MM.1S (cell line): ENCODE data around the gene PIGH.

Experiments used
- DNase-seq: peaks from one replicate; pipeline ENCODE4 v3.0.0-alpha.2; 2015
- H2AFZ ChIP-seq: fragments of 300-600 bp; sonication (generic); 2 replicates; pipeline ENCODE4 v1.6.0; 2016; ENCODE audit warnings: antibody characterized with exemption, low read length
- H3F3A ChIP-seq: fragments of 300-600 bp; sonication (generic); 2 replicates; pipeline ENCODE4 v1.6.1; 2016; ENCODE audit warnings: mild to moderate bottlenecking, antibody characterized with exemption, low read length, moderate library complexity, mixed read lengths; ENCODE audit not compliant: insufficient read depth
- H3K27ac ChIP-seq: fragments of 300-600 bp; sonication (generic); 2 replicates; pipeline ENCODE4 v1.5.1; 2016; ENCODE audit warnings: mild to moderate bottlenecking, low read length
- H3K27me3 ChIP-seq: fragments of 300-600 bp; sonication (generic); replicated peaks from 2 replicates; pipeline ENCODE4 v1.6.0; 2016; ENCODE audit warnings: low read length; ENCODE audit not compliant: insufficient read depth
- H3K36me3 ChIP-seq: fragments of 300-600 bp; sonication (generic); replicated peaks from 2 replicates; pipeline ENCODE4 v1.6.1; 2016; ENCODE audit warnings: mild to moderate bottlenecking, low read length, mixed read lengths; ENCODE audit not compliant: insufficient read depth
- H3K4me1 ChIP-seq: fragments of 300-600 bp; sonication (generic); 2 replicates; pipeline ENCODE4 v1.6.1; 2016; ENCODE audit warnings: low read length, mixed read lengths
- H3K4me2 ChIP-seq: fragments of 300-600 bp; sonication (generic); 2 replicates; pipeline ENCODE4 v1.6.0; 2016; ENCODE audit warnings: low read depth, low read length
- H3K4me3 ChIP-seq: fragments of 300-600 bp; sonication (generic); 2 replicates; pipeline ENCODE4 v1.5.1; 2016; ENCODE audit warnings: low read length, mixed read lengths
- H3K79me2 ChIP-seq: fragments of 300-600 bp; sonication (generic); 2 replicates; pipeline ENCODE4 v1.6.1; 2016; ENCODE audit warnings: mixed run types, low read length, mixed read lengths
- H3K9ac ChIP-seq: fragments of 300-600 bp; sonication (generic); 2 replicates; pipeline ENCODE4 v1.6.1; 2016; ENCODE audit warnings: low read length, mixed read lengths
- H3K9me2 ChIP-seq: fragments of 300-600 bp; sonication (generic); replicated peaks from 2 replicates; pipeline ENCODE4 v1.6.1; 2016; ENCODE audit warnings: mild to moderate bottlenecking, low read length, mixed read lengths; ENCODE audit not compliant: insufficient read depth
- H3K9me3 ChIP-seq: fragments of 300-600 bp; sonication (generic); replicated peaks from 2 replicates; pipeline ENCODE4 v1.6.1; 2016; ENCODE audit warnings: mild to moderate bottlenecking, low read length, mixed read lengths; ENCODE audit not compliant: insufficient read depth
- H4K20me1 ChIP-seq: fragments of 300-600 bp; sonication (generic); 2 replicates; pipeline ENCODE4 v1.6.1; 2016; ENCODE audit warnings: mild to moderate bottlenecking, low read length, moderate library complexity, mixed read lengths; ENCODE audit not compliant: insufficient read depth
- CTCF ChIP-seq: fragments of 300-600 bp; sonication (generic); IDR thresholded peaks from 2 replicates; pipeline ENCODE4 v1.5.1; 2016; ENCODE audit warnings: antibody characterized with exemption, low read length, mixed read lengths
- EZH2 ChIP-seq: fragments of 300-600 bp; sonication (generic); optimal IDR thresholded peaks from 2 replicates; pipeline ENCODE3; 2017; ENCODE audit warnings: low read depth, mild to moderate bottlenecking, antibody characterized with exemption, low read length, mixed read lengths
- EZH2phosphoT487 ChIP-seq: fragments of 300-600 bp; sonication (generic); IDR thresholded peaks from 2 replicates; pipeline ENCODE4 v1.6.1; 2018; ENCODE audit warnings: antibody characterized with exemption, low read length

PIGH gene

GRCh38 chr14:67562025-67562775 lies 37.9 kb downstream of the PIGH start:
- no peaks in the 10 kb centered on the region for H3K36me3 ChIP-seq
- H3K9me3 ChIP-seq: no peaks in the 10 kb centered on the region
- DNase-seq: no peak
- TF ChIP-seq CTCF: no peak
- TF ChIP-seq EZH2phosphoT487: no peak
- TF ChIP-seq EZH2: no peak
- H3K79me2 ChIP-seq: no peaks in the 10 kb centered on the region
- H3K4me3 ChIP-seq: no peak overlapping the region
- H3K4me1 ChIP-seq: peaks cover 5% of the 10 kb centered on the region
- no peak overlapping the region for H3K4me2 ChIP-seq
- no peaks in the 10 kb centered on the region for H3F3A ChIP-seq
- H2AFZ ChIP-seq: no peak overlapping the region
- no peak overlapping the region for H3K27ac ChIP-seq
- no peak overlapping the region for H3K9ac ChIP-seq
- no peaks in the 10 kb centered on the region for H3K9me2 ChIP-seq
- H3K27me3 ChIP-seq: no peaks in the 10 kb centered on the region
- no peaks in the 10 kb centered on the region for H4K20me1 ChIP-seq

GRCh38 chr14:67559639-67560038 lies 40.4 kb downstream of the PIGH start:
- no peak overlapping the region for H3K9ac ChIP-seq
- H3K4me2 ChIP-seq: no peak overlapping the region

GRCh38 chr14:67557656-67558055 lies 42.4 kb downstream of the PIGH start:
- Histone ChIP-seq H3K9me3 (no peaks in the 10 kb centered on the region), H3K9me2 (no peaks in the 10 kb centered on the region), H4K20me1 (no peaks in the 10 kb centered on the region), H3K36me3 (no peaks in the 10 kb centered on the region), H2AFZ (no peak overlapping the region), H3K4me3 (no peak overlapping the region), H3F3A (no peaks in the 10 kb centered on the region), H3K9ac (no peak overlapping the region), H3K79me2 (no peaks in the 10 kb centered on the region), H3K4me1 (peaks cover 10% of the 10 kb centered on the region), H3K27ac (no peak overlapping the region), H3K4me2 (no peak overlapping the region), H3K27me3 (no peaks in the 10 kb centered on the region)
- no peak for DNase-seq
- TF ChIP-seq CTCF (no peak), EZH2phosphoT487 (no peak), EZH2 (no peak)

More at GRCh38 chr14:67559639-67560038, 40.4 kb downstream of the PIGH start:
- Histone ChIP-seq H3K4me3 (no peak overlapping the region), H3F3A (no peaks in the 10 kb centered on the region), H4K20me1 (no peaks in the 10 kb centered on the region), H3K4me1 (peaks cover 10% of the 10 kb centered on the region), H3K9me3 (no peaks in the 10 kb centered on the region), H3K36me3 (no peaks in the 10 kb centered on the region), H2AFZ (no peak overlapping the region), H3K27ac (no peak overlapping the region), H3K79me2 (no peaks in the 10 kb centered on the region), H3K27me3 (no peaks in the 10 kb centered on the region), H3K9me2 (no peaks in the 10 kb centered on the region)
- no peak for DNase-seq
- TF ChIP-seq EZH2: no peak
- TF ChIP-seq EZH2phosphoT487: no peak
- no peak for TF ChIP-seq CTCF
